Neural crest cell (in vitro differentiated cells): ENCODE measurements around the gene SPINDOC. TPM values are rescaled to one million over a fixed set of nuclear protein-coding genes. Genes with fewer than 3 reads are reported as not detected.

Experiments used
- DNase-seq: peaks from one replicate; pipeline ENCODE4 v3.0.0; 2021; ENCODE audit warnings: low read depth, mixed read lengths, low spot score
- H3K27ac Mint-ChIP-seq: one replicate; pipeline ENCODE4 v1.8.0; 2021; ENCODE audit warnings: mild to moderate bottlenecking, mixed read lengths; ENCODE audit not compliant: unreplicated experiment
- H3K27me3 Mint-ChIP-seq: 2 replicates; pipeline ENCODE4 v1.8.0; 2021; ENCODE audit warnings: low read depth, mild to moderate bottlenecking, mixed read lengths
- H3K36me3 Mint-ChIP-seq: 2 replicates; pipeline ENCODE4 v1.8.0; 2021; ENCODE audit warnings: low read depth, mild to moderate bottlenecking, mixed read lengths
- H3K4me1 Mint-ChIP-seq: 2 replicates; pipeline ENCODE4 v1.8.0; 2021; ENCODE audit warnings: mixed read lengths
- H3K4me3 Mint-ChIP-seq: one replicate; pipeline ENCODE4 v1.8.0; 2021; ENCODE audit warnings: mild to moderate bottlenecking, mixed read lengths
- H3K9me3 Mint-ChIP-seq: 2 replicates; pipeline ENCODE4 v1.8.0; 2021; ENCODE audit warnings: mixed read lengths
- total RNA-seq: library from RNA; stranded (reverse); gene quantifications from 2 replicates; pipeline ENCODE4 v1.2.1, GENCODE V29; 2021
- TF ChIP-seq, protein P1 (sequence below): fragments of 200-600 bp; sonication (generic); conservative IDR thresholded peaks from 2 replicates; pipeline ENCODE4 v1.5.0; 2021; ENCODE audit warnings: antibody characterized with exemption, mild to moderate bottlenecking

SPINDOC gene
- total RNA-seq, 1 donor from 2014 or later: 104 TPM

DNA sequence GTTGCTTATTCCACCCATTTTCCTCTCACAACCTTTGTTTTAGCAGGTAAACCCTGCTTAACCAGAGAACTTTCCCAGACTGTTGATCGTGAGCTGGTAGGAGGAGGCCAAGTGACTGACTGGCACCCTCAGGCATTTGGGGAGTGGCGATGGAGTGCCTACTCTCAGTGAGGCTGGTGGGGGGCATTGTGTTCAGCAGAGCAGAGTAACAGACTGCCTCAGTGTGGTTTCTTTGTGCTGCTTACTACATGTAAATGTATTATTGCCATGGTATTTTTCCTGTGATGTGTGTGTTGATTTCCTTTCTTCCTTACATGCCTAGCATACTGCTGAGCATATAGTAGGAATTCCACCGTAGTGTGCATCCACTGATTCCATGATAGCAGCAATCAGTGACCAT lies 28.3 kb downstream of the SPINDOC start:
- Mint-ChIP-seq H3K4me3 (peak overlapping the region; percentile 83), H3K36me3 (no peaks in the 10 kb centered on the region), H3K9me3 (no peaks in the 10 kb centered on the region), H3K27ac (no peak overlapping the region), H3K27me3 (no peaks in the 10 kb centered on the region), H3K4me1 (peaks cover 49% of the 10 kb centered on the region)
- no peak for DNase-seq
- TF ChIP-seq, protein P1, sequence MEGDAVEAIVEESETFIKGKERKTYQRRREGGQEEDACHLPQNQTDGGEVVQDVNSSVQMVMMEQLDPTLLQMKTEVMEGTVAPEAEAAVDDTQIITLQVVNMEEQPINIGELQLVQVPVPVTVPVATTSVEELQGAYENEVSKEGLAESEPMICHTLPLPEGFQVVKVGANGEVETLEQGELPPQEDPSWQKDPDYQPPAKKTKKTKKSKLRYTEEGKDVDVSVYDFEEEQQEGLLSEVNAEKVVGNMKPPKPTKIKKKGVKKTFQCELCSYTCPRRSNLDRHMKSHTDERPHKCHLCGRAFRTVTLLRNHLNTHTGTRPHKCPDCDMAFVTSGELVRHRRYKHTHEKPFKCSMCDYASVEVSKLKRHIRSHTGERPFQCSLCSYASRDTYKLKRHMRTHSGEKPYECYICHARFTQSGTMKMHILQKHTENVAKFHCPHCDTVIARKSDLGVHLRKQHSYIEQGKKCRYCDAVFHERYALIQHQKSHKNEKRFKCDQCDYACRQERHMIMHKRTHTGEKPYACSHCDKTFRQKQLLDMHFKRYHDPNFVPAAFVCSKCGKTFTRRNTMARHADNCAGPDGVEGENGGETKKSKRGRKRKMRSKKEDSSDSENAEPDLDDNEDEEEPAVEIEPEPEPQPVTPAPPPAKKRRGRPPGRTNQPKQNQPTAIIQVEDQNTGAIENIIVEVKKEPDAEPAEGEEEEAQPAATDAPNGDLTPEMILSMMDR: no peak

DNA sequence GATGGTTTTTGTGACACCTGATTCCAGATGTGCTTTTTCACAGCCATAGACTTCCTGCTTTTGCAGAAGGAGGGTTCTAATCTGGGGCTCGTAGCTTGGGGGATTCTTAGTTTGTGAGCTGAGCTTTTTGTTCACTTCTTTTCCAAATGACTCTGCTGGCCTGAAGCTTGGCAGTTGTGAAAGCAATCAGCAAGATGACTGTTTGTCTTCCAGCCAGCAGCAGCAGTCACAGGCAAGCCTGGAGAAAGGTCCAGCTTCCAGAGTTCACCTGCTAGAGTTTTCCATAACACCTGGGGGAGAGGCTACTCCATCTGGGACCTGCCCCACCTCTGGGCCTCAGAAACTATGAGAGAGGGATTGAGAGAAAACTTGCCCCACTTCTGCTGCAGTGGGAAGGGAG lies 29.8 kb downstream of the SPINDOC start:
- Mint-ChIP-seq H3K4me3 (peak overlapping the region; percentile 62), H3K4me1 (peaks cover 50% of the 10 kb centered on the region), H3K9me3 (no peaks in the 10 kb centered on the region), H3K27me3 (no peaks in the 10 kb centered on the region), H3K27ac (no peak overlapping the region), H3K36me3 (no peaks in the 10 kb centered on the region)
- no peak for DNase-seq
- TF ChIP-seq, protein P1: no peak

DNA sequence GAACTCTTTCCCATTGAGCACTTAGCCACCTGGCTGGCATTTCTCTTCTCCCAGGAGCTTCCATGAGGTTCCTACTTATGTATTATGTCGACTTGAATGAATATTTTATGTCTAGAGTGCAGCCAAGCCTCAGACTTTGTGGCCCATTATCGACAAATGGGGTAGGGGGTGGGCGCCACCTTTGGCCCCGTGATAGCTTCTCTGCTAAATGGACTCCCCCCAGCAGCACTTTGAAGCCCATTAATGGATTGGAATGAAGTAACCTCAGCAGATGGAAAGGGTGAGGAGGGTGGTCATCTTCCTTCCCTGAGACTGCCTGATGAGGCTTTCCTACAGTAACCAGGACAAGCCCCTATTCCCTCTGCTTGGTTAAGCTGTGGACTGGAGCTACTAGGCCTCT lies 31.6 kb downstream of the SPINDOC start:
- Mint-ChIP-seq H3K27ac (no peak overlapping the region), H3K9me3 (no peaks in the 10 kb centered on the region), H3K4me3 (peak overlapping the region; percentile 22), H3K27me3 (no peaks in the 10 kb centered on the region), H3K36me3 (no peaks in the 10 kb centered on the region), H3K4me1 (peaks cover 53% of the 10 kb centered on the region)
- TF ChIP-seq, protein P1: no peak
- DNase-seq: no peak

DNA sequence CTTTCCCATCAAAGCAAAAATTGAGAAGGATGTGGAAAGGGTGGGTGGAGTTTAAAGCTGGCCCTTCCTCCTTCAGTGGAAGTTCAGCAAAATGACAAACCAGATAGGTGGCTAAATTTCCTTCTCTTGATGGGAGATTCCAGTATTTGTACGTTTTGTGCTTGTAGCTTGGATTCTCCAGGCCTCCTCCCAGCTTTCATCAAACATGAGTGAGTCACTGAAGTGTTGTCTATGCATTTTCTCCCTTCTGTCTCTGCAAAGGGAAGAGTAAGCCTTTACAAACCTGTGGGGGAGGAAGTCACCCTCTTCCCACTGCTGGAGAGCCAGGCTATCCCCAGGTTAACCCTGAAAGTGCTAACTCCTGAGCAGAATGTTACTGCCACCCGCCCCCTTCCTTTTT lies 32.0 kb downstream of the SPINDOC start:
- DNase-seq: no peak
- TF ChIP-seq, protein P1: no peak
- Mint-ChIP-seq H3K4me3 (no peak overlapping the region), H3K36me3 (no peaks in the 10 kb centered on the region), H3K9me3 (no peaks in the 10 kb centered on the region), H3K27me3 (no peaks in the 10 kb centered on the region), H3K27ac (no peak overlapping the region), H3K4me1 (peaks cover 50% of the 10 kb centered on the region)

DNA sequence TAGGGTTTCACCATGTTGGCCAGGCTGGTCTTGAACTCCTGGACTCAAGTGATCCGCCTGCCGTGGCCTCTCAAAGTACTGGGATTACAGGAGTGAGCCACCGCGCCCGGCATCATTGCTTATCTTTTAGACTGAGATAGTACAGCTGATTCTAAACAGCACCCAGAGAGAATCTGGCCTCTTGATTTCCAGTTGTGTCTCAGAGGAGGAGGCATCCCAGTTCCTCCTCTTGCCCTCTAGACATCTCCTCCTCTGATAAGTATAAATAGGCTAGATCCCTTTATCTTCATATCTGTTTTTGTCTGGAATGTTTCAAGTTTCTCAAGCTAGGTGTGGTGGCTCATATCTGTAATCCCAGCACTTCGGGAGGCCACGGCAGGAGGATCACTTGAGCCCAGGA lies 32.7 kb downstream of the SPINDOC start:
- Mint-ChIP-seq H3K27me3 (no peaks in the 10 kb centered on the region), H3K36me3 (no peaks in the 10 kb centered on the region), H3K27ac (no peak overlapping the region), H3K4me3 (no peak overlapping the region), H3K9me3 (no peaks in the 10 kb centered on the region), H3K4me1 (peaks cover 50% of the 10 kb centered on the region)
- no peak for DNase-seq
- TF ChIP-seq, protein P1: no peak

- Mint-ChIP-seq H3K4me3 (no peak overlapping the region), H3K9me3 (no peaks in the 10 kb centered on the region), H3K4me1 (peaks cover 48% of the 10 kb centered on the region), H3K36me3 (no peaks in the 10 kb centered on the region), H3K27me3 (no peaks in the 10 kb centered on the region), H3K27ac (no peak overlapping the region)
- TF ChIP-seq, protein P1: no peak
- DNase-seq: no peak
Measured at GRCh38 chr11:63846897-63847296, 33.6 kb downstream of the SPINDOC start.
